ENCODE results near the gene TAF1A.

Gene TAF1A

DNA sequence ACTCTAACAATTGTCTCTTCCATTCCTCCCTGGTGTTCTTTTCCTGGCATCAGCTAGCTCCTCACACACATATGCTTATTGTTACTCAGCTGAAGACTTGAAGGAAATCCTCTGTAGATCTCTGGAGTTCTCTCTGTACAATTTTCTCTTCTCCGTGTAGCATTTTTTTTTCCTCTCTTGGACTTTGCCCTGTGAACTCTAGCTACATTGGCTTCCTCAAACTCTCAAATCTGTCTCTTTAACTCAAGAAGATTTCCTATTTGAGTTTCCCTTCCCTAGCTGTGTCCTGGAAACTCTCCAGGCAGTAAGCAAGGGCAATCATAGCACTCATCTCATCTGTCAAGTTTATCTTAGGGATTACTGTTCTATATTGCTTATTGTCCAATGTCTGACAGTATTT lies 23.9 kb upstream of the TAF1A start:
- TF ChIP-seq FOXP2 (optimal IDR thresholded peaks at IDR 0.05; ENCODE audit: borderline replicate concordance, extremely low read depth, extremely low read length, insufficient read depth) (no peak), TAF1 (IDR thresholded peaks at IDR 0.05; ENCODE audit: borderline replicate concordance, insufficient read depth, low read length) (no peak), POLR2AphosphoS5 (IDR thresholded peaks at IDR 0.05; ENCODE audit: low read depth, low read length) (no peak), SIN3A (IDR thresholded peaks at IDR 0.05; ENCODE audit: borderline replicate concordance, insufficient read depth, low read length) (no peak)
- TF ChIP-seq, protein P1, sequence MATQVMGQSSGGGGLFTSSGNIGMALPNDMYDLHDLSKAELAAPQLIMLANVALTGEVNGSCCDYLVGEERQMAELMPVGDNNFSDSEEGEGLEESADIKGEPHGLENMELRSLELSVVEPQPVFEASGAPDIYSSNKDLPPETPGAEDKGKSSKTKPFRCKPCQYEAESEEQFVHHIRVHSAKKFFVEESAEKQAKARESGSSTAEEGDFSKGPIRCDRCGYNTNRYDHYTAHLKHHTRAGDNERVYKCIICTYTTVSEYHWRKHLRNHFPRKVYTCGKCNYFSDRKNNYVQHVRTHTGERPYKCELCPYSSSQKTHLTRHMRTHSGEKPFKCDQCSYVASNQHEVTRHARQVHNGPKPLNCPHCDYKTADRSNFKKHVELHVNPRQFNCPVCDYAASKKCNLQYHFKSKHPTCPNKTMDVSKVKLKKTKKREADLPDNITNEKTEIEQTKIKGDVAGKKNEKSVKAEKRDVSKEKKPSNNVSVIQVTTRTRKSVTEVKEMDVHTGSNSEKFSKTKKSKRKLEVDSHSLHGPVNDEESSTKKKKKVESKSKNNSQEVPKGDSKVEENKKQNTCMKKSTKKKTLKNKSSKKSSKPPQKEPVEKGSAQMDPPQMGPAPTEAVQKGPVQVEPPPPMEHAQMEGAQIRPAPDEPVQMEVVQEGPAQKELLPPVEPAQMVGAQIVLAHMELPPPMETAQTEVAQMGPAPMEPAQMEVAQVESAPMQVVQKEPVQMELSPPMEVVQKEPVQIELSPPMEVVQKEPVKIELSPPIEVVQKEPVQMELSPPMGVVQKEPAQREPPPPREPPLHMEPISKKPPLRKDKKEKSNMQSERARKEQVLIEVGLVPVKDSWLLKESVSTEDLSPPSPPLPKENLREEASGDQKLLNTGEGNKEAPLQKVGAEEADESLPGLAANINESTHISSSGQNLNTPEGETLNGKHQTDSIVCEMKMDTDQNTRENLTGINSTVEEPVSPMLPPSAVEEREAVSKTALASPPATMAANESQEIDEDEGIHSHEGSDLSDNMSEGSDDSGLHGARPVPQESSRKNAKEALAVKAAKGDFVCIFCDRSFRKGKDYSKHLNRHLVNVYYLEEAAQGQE (IDR thresholded peaks at IDR 0.05; ENCODE audit: insufficient read depth in 1 of 2, low read depth in 2 of 2, low read length in 2 of 2) = no peak

DNA sequence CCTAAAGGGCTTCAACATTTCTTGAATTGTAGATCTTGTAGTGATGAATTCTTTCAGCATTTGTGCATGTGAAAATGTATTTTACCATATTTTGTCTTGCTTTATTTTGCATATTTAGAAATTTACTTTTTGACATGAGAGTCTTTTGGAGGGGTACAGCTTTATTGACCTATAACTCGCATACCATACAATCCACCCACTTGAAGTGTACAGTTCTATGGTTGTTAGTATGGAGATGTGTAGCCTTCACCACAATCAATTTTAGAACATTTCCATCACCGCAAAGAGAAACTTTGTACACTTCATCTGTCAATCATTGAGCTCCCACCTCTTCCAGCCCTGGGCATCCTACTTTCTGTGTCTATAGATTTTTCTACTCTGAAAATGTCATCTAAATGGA lies 21.0 kb upstream of the TAF1A start:
- TF ChIP-seq, protein P1 (IDR thresholded peaks at IDR 0.05; ENCODE audit: insufficient read depth in 1 of 2, low read depth in 2 of 2, low read length in 2 of 2) = no peak
- no peak for TF ChIP-seq POLR2AphosphoS5 (IDR thresholded peaks at IDR 0.05; ENCODE audit: low read depth, low read length)

DNA sequence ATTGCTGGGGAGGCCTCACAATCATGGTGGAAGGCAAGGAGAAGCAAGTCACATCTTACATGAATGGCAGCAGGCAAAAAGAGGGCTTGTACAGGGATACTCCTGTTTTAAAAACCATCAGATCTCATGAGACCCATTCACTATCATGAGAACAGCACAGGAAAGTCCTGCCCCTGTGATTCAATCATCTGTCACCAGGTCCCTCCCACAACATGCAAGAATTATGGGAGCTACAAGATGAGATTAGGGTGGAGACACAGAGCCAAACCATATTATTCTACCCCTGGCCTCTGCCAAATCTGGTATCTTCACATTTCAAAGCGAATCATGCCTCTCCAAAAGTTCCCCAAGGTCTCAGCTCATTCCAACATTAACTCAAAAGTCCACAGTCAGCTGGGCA lies 17.0 kb upstream of the TAF1A start:
- no peak for TF ChIP-seq FOXP2 (optimal IDR thresholded peaks at IDR 0.05; ENCODE audit: borderline replicate concordance, extremely low read depth, extremely low read length, insufficient read depth)
- no peak for TF ChIP-seq SIN3A (IDR thresholded peaks at IDR 0.05; ENCODE audit: borderline replicate concordance, insufficient read depth, low read length)
- no peak for TF ChIP-seq POLR2AphosphoS5 (IDR thresholded peaks at IDR 0.05; ENCODE audit: low read depth, low read length)
- TF ChIP-seq, protein P1 (IDR thresholded peaks at IDR 0.05; ENCODE audit: insufficient read depth in 1 of 2, low read depth in 2 of 2, low read length in 2 of 2) = no peak
- TF ChIP-seq TAF1 (IDR thresholded peaks at IDR 0.05; ENCODE audit: borderline replicate concordance, insufficient read depth, low read length) = no peak

DNA sequence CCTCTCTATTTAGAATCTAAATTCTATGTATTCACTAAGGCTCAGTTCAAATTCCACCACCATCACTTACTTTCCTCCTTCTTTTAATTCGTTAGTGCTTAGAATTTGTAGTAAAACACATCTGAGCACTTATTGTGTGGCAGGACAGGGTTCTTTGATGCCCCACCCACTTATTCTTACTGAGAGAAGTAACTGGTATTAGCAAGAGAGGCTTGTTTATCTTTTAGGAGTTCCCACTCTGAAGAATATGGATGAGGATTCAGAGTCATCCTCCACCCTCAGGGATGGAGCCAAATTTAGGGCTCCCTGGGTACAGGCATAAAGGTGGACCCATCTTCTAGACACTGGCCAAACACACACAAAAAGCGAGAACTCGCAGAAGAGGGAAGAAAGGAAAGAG lies 11.5 kb upstream of the TAF1A start:
- no peak for TF ChIP-seq TAF1 (IDR thresholded peaks at IDR 0.05; ENCODE audit: borderline replicate concordance, insufficient read depth, low read length)
- TF ChIP-seq SIN3A (IDR thresholded peaks at IDR 0.05; ENCODE audit: borderline replicate concordance, insufficient read depth, low read length) = no peak
- no peak for TF ChIP-seq POLR2AphosphoS5 (IDR thresholded peaks at IDR 0.05; ENCODE audit: low read depth, low read length)

DNA sequence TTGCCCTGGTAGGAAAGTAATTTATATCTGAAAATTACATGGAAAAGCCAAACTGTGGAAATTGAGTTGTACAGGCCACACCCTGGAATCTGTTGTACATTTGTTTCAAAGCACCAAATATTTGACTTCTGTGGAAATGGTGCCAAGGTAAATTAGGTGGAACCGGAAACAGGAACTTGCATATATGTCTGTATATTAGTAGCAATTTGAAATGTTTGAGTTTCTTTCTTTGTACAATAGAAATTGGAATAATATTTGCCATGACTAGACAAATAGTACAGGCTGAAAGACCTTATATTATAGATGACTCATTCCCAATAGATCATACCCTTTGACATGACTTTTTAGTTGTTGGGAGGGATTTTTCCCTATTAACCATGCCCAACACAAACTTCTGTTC lies 10.5 kb upstream of the TAF1A start:
- TF ChIP-seq FOXP2 (optimal IDR thresholded peaks at IDR 0.05; ENCODE audit: borderline replicate concordance, extremely low read depth, extremely low read length, insufficient read depth) (no peak), SIN3A (IDR thresholded peaks at IDR 0.05; ENCODE audit: borderline replicate concordance, insufficient read depth, low read length) (no peak), TAF1 (IDR thresholded peaks at IDR 0.05; ENCODE audit: borderline replicate concordance, insufficient read depth, low read length) (no peak), POLR2AphosphoS5 (IDR thresholded peaks at IDR 0.05; ENCODE audit: low read depth, low read length) (no peak)
- TF ChIP-seq, protein P1 (IDR thresholded peaks at IDR 0.05; ENCODE audit: insufficient read depth in 1 of 2, low read depth in 2 of 2, low read length in 2 of 2) = no peak

Data from PFSK-1 (cell line).